IPS-NIHi7 (cell line): Measurements from ENCODE around the gene PRR36.
A peak's percentile ranks its signal among the peaks of the same experiment; 100 is the strongest.
"Not testable (repeated sequence)": the region's sequence is repeated elsewhere in the genome, so short reads cannot be mapped to it uniquely, and the experiment has no call there.

Experiments
- DNase-seq: peaks from one replicate; pipeline ENCODE4 v3.0.0; 2012; ENCODE audit warnings: mixed read lengths; ENCODE audit errors: extremely low spot score

The PRR36 gene

DNA sequence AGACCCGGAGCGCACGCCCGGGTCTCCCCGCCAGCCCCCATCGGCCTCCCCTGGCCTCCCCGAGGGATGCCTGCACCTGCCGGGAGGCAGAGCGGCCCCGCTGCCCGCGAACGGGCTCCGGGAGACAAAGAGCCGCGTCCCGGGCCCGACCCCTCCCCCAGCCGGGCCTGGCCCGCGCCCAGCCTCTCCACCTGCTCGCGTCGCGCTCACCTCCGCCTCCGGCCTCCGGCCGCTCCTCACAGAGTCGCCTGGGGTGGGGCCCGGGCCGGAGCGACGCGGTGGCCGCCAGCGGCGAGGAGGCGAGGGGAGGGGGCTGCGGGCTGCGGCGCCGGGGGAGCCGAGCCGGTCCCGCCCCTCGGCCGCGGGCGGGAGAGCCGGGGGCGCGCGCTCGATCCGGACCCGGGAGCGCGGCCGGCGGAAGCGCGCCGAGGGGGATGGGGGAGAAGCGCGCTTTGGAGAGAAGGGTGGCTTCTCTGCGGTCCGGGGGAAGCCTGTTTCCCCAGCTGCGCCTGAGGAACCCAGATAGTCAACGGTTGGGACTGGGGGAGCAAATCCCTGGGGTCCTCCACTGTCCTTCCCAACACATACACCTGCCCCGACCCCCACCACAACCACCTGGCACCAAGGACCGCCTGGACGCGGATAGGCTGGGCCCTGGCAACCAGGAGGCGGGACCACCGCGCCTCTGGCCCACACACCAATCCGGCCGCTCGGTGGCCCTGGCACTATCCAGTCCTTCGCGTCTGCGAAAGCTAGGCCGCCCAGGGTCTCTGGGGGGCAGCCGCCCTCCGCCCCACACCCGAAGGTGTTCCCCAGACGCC is at the start of gene PRR36:
Gene PRR36, minus strand, starts transcription at position 315 of the 821 bp plus-strand sequence. CDS start 701 bp downstream, outside the sequence.
- peak; percentile 87 for DNase-seq

DNA sequence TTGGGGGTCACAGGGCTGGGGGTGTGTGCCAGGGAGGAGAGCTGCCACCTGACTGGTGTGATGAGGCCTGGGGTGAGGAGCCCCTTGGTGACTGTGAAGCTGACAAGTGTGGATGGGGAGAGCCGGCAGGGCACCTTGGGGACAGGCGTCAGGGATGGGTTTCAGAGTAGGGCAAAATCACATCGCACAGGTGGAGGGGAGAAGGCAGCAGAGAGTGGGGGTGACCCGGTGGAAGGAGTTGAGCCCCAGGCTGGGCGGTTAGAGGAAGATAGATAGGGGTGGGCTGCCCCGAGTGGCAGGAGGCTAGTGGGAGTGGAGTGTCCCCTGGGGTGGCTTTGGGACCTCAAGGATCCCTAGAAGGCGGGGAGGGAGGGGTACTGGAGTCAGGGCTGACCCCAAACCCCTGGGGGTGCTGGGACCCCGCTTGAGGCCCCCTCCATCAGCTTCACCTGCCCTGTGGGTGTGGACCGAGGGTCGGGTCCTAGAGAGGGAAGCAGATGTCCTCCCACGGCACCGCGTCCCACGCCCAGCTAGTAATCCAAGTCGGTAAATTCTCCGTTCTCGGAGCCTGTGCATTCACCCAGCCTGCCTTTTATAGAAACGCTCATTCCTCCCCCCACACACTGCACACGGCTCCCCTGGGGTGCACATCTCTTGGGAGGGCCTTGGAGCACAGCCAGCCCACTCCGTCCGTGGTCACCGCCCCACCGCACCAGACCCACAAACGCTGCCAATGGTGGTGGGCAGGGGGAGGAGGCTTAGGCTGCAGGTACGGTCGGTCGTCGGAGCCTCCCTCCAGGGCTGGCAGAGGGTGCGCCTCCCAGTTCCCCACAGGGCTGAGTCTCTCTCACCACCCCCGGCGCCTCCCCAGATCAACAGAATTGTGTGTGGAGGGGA is 49.4 kb upstream of the PRR36 start:
- no peak for DNase-seq

DNA sequence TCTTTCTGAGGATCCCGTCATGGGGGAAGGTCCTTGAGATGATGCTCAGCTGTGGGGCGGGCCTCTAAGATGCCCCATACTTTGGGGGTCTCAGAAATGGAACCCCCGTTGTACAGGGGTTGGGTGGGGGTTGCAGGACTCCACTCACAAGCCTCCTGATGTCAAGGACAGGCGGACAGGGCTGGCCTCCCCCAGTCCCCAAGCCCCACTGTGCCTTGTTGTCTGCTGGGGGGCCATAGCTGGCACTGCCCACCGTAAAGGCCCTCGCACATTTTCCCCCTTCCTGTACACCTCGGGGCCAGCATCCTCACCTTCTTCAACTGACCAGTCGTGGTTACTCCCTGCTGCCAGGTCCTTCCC is 48.6 kb upstream of the PRR36 start:
- no peak for DNase-seq

DNA sequence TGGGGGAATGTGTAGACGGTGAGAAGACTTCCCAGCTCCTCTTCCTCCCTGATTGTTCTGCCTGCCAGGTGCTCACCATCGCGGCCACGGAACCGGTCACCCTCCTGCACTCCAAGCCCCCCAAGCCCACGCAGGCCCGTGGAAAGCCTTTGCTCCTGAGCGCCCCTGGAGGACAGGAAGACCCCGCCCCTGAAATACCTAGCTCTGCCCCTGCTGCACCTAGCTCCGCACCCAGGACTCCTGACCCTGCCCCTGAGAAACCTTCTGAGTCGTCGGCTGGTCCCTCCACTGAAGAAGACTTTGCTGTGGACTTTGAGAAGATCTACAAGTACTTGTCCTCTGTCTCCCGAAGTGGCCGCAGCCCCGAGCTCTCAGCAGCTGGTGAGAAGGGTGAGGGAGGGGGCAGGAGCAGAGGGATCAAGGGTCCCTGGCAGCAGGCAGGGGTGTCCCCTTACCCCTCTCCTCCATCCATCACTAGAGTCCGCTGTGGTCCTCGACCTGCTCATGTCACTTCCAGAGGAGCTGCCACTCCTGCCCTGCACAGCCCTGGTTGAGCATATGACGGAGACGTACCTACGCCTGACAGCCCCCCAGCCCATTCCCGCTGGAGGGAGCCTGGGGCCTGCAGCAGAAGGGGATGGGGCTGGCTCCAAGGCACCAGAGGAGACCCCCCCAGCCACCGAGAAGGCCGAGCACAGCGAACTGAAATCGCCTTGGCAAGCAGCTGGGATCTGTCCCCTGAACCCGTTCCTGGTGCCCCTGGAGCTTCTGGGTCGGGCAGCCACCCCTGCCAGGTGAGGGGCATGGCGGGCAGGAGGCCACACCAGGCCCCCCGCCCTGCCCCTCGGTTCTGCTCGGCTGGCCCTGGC is 48.0 kb upstream of the PRR36 start:
- no peak for DNase-seq

DNA sequence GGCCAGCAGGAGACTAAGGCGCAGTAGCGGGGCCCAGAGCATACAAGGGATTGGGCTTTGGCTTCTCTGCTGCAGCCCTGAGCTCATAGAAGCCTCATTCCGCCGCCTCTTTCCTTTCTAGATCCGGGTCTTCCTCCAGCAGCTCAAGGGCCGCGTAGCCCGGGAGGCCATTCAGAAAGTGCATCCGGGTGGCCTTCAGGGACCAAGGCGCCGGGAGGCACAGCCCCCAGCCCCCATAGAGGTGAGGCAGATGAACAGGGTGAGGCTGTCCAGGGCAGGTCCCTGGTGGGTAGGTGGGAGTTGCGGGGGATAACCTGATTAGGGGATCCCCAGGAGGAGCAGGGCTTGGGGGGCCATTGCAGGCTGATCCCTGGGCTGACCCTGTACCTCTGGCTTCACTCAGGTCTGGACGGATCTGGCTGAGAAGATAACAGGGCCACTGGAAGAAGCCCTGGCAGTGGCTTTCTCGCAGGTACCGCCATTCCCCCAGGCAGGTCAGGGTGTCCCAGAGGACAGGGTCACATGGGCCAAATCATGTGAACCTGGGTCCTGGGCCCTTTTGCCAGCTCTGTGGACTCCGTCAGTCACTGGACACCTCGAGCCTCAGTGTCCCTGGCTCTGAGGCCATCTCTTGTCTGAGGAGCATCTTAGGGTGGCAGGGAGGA is 47.2 kb upstream of the PRR36 start:
- no peak for DNase-seq

DNA sequence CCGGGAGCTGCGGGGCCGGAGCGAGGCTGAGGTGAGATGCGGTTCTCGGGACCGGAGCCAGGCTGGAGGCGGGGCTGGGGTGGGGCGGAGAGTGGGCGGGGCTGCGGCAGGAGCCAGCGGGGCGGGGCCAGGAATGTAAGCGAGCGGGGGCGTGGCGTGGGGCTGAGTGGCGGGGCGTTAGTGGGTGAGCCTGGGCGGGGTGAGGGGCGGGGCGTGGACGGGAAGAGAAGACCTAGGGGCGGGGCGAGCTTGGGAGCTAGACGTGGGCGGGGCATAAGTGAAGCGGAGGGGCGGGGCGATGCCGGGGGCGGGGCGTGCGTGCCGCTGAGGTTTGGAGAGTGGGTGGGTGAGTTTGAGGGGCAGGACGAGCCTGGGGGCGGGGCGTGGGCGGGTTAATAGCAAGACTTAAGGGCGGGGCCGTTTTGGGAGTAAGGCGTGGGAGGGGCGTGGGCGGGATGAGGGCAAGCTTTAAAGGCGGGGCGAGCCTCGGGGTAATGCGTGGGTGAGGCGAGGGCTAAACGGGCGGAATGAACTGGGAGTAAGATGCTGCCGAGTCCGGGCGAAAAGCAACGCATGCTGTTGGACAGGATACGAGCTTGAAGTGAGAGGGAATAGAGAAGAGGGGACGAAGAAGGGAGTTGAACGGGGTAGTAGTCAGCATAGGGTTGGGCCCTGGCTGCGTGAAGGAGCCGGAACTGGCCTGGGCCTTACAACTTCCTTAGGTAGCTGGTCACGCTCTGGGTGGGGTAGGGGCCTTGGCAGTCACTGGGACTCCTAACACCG is 46.5 kb upstream of the PRR36 start:
- DNase-seq, result peak; percentile 88

DNA sequence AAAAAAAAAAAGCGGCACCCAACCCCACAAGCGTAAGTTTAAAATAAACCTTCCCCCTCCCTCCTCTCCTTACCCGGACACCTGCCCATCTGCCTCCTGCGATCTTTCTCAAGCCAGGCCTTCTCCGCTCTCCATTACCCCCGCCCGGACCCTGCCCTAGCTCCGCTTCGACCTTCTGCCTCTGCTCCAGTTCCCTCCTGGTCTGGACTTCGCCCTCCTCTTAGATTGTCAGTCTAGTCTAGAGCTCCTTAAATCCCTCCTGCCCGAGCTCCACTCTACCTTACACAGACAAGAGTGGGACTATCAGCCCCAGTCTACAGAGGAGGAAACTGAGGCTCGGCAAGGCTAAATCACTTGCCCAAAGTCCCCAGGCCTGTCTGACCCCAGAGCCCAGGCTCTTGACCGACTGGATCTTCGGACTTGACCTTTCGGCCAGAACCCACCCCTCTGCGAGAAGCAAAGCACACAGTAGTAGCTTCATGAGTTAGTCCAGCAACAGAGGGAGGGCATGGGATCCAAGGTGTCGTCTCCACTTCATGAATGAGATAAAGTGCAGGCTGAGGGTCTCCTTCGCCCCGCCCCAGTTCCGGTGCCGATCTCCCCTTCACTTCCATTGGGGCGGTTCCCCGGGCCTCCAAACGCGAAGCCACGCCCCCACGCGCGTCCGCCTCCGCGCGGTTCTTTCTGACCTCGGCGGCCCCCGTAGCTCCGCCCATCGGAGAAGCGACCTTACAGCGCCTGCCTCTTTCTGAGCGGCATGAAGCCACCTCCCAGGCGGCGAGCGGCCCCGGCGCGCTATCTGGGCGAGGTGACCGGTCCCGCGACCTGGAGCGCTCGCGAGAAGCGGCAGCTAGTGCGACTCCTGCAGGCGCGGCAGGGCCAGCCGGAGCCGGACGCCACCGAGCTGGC is 45.7 kb upstream of the PRR36 start, which contains the start of gene SNAPC2:
Gene SNAPC2, plus strand, starts transcription at position 729 of the 909 bp plus-strand sequence. Its CDS starts 29 bp downstream, at position 758.
- DNase-seq, result peak; percentile 80

DNA sequence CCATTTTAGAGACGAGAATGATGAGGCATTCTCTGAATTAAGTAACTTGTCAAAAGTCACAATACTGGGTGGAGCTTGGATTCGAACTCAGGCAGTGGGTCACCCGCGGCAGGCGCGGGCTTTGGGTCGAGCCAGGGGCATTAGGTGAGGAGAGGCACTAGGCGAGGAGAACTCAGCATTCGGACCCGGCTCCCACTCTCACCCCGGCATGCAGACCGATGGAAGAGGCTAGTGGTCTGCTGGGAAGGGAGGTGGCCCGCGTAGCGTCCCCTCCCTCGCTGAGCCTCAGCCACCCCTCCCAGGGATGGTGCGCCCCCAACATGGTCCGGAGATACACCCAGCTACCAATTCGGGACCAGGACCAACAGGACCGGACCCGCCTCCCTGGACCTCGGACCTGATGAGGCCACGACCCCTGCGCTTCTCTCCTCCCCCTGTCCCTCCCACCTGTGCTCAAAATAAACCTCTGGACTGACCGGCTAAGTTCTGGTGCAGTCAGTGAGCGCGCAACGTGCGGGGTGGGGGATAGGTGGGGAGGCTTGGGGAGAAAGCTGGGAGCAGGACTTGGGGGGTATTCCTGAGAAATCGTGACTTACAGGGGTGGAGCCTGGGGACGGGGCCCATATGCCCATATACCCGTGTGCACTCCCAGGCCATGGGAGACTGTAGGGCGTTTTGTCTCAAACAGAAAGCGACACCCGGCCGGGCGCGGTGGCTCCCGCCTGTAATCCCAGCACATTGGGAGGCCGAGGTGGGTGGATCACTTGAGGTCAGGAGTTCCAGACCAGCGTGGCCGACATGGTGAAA is 44.6 kb upstream of the PRR36 start:
- DNase-seq, result no peak

DNA sequence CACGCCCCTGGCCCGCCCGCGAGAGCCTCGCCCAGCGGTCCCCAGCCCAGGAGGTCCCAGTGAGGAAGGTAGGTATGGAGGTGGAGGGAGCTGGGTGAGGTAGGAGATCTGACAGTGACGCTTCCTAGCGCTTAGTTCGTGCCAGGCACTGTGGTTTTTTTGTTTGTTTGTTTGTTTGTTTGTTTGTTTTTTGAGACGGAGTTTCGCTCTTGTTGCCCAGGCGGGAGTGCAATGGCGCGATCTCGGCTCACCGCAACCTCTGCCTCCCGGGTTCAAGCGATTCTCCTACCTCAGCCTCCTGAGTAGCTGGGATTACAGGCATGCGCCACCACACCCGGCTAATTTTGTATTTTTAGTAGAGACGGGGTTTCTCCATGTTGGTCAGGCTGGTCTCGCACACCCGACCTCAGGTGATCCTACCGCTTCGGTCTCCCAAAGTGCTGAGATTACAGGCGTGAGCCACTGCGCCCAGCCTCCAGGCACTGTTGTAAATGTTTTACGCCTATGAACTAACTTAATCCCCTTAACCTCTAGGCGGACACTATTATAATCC is 43.9 kb upstream of the PRR36 start:
- DNase-seq, result not testable (repeated sequence)

DNA sequence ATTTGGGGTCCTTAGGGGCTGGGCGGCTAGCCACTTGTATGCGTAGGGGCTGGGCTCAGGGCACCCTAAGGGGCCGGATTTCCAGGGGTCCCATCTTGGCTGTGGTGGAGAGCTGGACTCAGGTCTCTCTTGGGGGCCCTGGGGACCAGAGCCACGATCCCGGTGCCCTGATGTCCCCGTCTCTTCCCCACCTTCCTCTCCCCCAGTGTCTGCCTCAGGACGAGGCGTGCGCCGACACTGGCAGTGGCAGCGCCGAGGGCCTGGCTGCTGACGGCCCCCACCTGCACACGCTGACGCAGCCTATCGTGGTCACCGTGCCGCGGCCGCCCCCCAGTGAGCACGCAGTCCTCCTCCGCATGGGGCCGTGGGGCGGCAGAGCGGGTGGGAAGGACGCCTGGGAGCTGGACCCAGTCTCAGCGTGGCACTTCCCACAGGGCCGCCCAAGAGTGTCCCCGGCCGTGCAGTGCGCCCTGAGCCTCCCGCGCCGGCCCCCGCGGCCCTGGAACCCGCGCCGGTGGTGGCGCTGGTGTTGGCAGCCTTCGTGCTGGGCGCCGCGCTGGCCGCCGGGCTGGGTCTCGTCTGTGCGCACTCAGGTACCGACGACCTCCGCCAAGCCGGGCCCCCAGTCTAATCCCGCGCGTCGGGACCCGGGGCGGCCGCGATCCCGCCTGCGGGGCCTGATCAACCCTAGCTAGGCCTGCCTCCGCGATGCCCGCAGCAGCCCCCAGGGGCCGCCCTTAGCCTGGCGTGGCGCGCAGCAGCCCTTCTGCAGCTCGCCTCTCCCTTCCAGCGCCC is 43.3 kb upstream of the PRR36 start:
- DNase-seq, result peak; percentile 74

DNA sequence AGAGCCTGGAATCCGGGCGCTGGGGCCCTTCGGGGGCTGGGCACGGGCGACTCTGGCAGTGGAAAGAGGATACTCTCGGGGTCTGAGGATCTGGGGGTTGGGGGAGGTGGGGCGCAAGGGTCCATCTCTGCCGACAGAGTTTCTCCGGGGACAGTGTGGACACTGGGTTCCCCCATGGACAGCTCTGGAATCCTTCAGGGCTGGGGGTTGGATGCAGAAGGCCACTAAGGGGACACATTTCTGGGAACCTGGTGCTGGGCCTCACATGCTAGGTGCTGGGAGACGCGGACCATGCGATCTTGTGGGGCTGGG is 42.7 kb upstream of the PRR36 start:
- DNase-seq, result no peak

DNA sequence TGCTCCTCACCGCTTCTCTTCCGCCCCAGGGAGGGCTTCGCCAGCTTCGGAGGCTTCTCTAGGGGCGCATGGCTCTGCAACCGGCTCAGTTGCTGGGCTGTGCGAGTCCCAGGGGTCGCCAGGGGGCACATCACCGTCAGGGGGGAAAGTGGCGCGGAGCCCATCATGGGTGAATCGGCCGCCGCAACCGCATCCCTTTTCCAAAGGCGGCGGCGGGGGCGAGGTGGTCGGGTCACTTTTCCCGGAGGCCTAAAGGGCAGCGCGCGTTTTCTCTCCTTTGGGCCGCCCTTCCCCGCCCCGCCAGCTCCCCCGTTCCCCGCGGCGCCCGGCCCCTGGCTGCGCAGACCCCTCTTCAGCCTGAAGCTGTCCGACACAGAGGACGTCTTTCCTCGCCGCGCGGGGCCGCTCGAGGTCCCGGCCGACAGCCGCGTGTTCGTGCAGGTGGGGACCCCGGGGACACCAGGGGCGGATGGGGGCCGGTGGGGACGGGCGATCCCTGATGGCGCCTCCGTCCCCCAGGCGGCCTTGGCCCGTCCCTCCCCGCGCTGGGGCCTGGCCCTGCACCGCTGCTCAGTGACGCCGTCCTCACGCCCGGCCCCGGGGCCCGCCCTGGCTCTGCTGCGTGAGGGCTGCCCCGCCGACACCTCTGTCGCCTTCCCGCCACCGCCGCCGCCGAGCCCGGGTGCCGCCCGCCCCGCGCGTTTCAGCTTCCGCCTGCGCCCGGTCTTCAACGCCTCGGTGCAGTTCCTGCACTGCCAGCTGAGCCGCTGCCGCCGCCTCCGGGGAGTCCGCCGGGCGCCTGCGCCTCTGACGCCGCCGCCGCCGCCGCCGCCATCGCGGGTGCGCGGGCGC is 42.1 kb upstream of the PRR36 start:
- DNase-seq, result peak; percentile 40

DNA sequence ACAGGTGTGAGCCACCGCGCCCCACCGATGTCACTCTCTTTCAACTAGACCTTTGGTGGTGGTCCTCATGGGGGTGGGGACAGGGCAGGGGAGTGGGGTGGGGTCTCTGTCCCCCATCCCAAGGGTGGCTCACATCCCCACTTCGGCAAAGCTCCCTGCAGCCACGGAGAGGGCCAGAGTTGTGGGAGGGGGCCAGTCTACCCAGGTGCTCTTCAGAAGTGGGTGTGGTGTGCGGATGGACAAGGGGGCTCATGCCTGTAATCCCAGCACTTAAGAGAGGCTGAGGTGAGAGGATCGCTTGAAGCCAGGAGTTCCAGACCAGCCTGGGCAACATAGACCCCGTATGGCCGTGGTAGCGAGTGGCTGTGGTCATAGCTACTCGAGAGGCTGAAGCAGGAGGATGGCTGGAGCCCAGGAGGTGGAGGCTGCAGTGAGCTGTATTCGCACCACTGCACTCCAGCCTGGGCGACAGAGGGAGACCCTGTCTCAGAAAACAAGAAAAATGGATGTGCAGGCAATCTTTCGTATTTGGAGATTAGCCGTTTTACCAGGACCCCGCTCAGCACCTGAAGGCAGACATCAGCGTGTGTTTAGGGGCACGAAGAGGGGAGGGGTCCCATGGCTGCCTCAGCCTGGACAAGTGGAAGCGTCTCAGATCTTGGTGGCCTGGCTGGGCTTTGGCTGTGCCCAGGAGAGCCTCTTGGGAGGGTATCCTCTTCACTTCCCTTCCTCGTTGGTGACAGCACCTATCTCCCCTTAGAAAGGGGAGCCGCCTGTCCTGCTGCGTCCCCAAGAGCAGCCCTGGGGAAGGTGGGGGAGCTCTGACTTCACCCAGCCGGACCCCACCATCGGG is 41.3 kb upstream of the PRR36 start:
- no peak for DNase-seq

DNA sequence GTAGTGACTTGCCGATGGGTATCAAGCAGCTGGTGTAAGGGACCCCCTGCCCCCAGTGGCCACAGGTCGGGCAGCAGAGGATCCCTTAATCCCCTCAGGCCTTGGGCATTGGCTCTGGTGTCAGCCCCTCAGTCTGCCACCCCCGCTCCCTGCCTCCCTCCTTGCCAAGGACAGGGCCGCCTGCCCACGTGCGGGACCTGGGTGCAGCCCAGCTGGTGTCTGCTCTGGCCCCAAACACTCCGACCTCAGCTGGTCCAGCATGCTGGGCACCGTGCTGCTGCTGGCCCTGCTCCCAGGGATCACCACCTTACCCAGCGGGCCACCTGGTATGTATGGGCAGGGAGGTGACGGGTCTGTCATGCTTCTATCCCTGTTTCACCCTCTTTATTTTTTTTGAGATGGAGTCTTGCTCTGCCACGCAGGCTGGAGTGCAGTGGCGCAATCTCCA is 40.4 kb upstream of the PRR36 start, which contains the start of gene TGFBR3L:
Gene TGFBR3L, plus strand, starts transcription at position 233 of the 448 bp plus-strand sequence.
- DNase-seq, result no peak

DNA sequence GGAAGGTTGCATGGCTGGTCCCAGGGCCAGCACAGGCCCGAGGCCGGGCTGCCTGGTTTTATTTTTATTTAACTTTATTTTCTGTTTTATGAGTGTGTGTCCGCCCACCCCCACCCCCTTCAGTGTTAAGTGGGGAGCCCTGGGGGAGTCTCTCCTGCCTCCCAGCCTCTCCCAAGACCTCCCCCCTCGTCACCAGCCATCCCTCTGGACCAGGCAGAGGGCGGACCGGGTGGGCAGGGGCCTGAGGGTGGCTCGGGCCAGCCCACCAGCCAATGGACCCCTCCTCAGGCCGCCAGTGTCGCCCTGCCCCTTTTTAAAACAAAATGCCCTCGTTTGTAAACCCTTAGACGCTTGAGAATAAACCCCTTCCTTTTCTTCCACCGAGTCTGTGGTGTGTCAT is 39.9 kb upstream of the PRR36 start:
- DNase-seq, result no peak
